ENCODE measurements around the gene HIPK2. TPM values are rescaled to one million over a fixed set of nuclear protein-coding genes. Genes with fewer than 3 reads are reported as not detected.

HIPK2 gene
- total and polyA plus RNA-seq, 8 donors = 3.4 to 103 (median 38.6) TPM

GRCh38 chr7:139721417-139721816 is 56.4 kb downstream of the HIPK2 start:
- Histone ChIP-seq H3K9me3 (no peaks in the 10 kb centered on the region), H3K27ac (peak overlapping the region; percentile 43 to 74 (median 54)), H3K27me3 (no peaks in the 10 kb centered on the region), H3K4me1 (peaks cover 26 to 80% (median 52%) of the 10 kb centered on the region in 4 donors), H3K4me3 (no peak overlapping the region), H3K36me3 (peaks cover 2 to 7% (median 6%) of the 10 kb centered on the region in 4 donors)
- intact Hi-C loops (cut with DNase I; ENCODE audit: low total_unique reads) = no loop called here
- TF ChIP-seq POLR2AphosphoS5 (IDR thresholded peaks at IDR 0.05) = no peak
- TF ChIP-seq, protein P1, sequence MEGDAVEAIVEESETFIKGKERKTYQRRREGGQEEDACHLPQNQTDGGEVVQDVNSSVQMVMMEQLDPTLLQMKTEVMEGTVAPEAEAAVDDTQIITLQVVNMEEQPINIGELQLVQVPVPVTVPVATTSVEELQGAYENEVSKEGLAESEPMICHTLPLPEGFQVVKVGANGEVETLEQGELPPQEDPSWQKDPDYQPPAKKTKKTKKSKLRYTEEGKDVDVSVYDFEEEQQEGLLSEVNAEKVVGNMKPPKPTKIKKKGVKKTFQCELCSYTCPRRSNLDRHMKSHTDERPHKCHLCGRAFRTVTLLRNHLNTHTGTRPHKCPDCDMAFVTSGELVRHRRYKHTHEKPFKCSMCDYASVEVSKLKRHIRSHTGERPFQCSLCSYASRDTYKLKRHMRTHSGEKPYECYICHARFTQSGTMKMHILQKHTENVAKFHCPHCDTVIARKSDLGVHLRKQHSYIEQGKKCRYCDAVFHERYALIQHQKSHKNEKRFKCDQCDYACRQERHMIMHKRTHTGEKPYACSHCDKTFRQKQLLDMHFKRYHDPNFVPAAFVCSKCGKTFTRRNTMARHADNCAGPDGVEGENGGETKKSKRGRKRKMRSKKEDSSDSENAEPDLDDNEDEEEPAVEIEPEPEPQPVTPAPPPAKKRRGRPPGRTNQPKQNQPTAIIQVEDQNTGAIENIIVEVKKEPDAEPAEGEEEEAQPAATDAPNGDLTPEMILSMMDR (IDR thresholded peaks at IDR 0.05) = no peak
- TF ChIP-seq POLR2A (IDR thresholded peaks at IDR 0.05) = no peak
- TF ChIP-seq EP300 (IDR thresholded peaks at IDR 0.05) = no peak
- WGBS, 5 donors = 44 to 62% (median 52%) methylated on average over 4 of the region's 4 CpGs
- no peak for DNase-seq

GRCh38 chr7:139720705-139721231 is 57.0 kb downstream of the HIPK2 start:
- intact Hi-C loops (cut with DNase I; ENCODE audit: low total_unique reads) = no loop called here
- no peaks in the 10 kb centered on the region for H3K27me3 ChIP-seq
- peak; percentile 25 to 28 for DNase-seq
- no peaks in the 10 kb centered on the region for H3K9me3 ChIP-seq
- TF ChIP-seq POLR2AphosphoS5 (IDR thresholded peaks at IDR 0.05) (no peak), POLR2A (IDR thresholded peaks at IDR 0.05) (no peak), EP300 (IDR thresholded peaks at IDR 0.05) (no peak)
- TF ChIP-seq, protein P1 (IDR thresholded peaks at IDR 0.05) = no peak
- H3K4me1 ChIP-seq = peaks cover 26 to 73% (median 46%) of the 10 kb centered on the region in 4 donors
- 67 to 78% (median 72%) methylated on average over 10 to 12 of the region's 12 CpGs for WGBS, 5 donors
- peaks cover 8 to 14% (median 12%) of the 10 kb centered on the region in 4 donors for H3K36me3 ChIP-seq
- peak overlapping the region; percentile 43 to 74 (median 54) for H3K27ac ChIP-seq
- no peak overlapping the region for H3K4me3 ChIP-seq

DNA sequence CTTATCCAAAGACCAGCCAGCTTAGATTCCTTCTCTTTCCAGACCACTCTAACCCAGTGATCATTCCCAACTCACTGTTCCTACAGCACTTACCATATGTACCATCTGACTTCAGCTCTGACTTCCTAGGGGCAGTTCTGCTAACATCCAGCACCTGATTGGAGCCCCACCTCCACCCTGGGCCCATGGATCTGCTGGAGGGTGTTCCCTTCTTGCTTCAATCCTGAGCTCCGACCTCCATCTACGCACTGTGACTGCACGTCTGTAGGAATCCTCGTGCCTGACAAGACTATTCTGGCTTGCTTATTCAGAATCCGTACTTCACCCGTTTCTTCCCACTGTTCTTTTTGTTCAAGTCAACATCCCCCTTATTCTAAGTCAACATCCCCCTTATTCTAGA is 57.6 kb downstream of the HIPK2 start:
- no peak for TF ChIP-seq EP300 (IDR thresholded peaks at IDR 0.05)
- TF ChIP-seq POLR2A (IDR thresholded peaks at IDR 0.05) = no peak
- TF ChIP-seq POLR2AphosphoS5 (IDR thresholded peaks at IDR 0.05) = no peak
- TF ChIP-seq, protein P1 (IDR thresholded peaks at IDR 0.05) = no peak
- intact Hi-C loops (cut with DNase I; ENCODE audit: low total_unique reads) = no loop called here
- Histone ChIP-seq H3K9me3 (no peaks in the 10 kb centered on the region), H3K27me3 (no peaks in the 10 kb centered on the region), H3K4me3 (no peak overlapping the region), H3K36me3 (peaks cover 14 to 19% (median 18%) of the 10 kb centered on the region in 4 donors), H3K4me1 (peaks cover 20 to 68% (median 41%) of the 10 kb centered on the region in 4 donors), H3K27ac (peak overlapping the region in 4 of 5 donors; percentile 6 to 74 (median 44))
- no peak for DNase-seq
- WGBS, 5 donors = 89 to 95% (median 93%) methylated on average over 6 of the region's 6 CpGs

GRCh38 chr7:139718859-139719258 is 58.9 kb downstream of the HIPK2 start:
- no peaks in the 10 kb centered on the region for H3K9me3 ChIP-seq
- no peak overlapping the region for H3K4me3 ChIP-seq
- peaks cover 16 to 67% (median 38%) of the 10 kb centered on the region in 4 donors for H3K4me1 ChIP-seq
- H3K27me3 ChIP-seq = no peaks in the 10 kb centered on the region
- intact Hi-C loops (cut with DNase I; ENCODE audit: low total_unique reads) = loop anchor here (10.0 kb wide), 1 partner anchor 56 kb away; the partner anchor contains the start of gene HIPK2
- no peak for TF ChIP-seq EP300 (IDR thresholded peaks at IDR 0.05)
- no peak for TF ChIP-seq POLR2AphosphoS5 (IDR thresholded peaks at IDR 0.05)
- no peak for TF ChIP-seq POLR2A (IDR thresholded peaks at IDR 0.05)
- TF ChIP-seq, protein P1 (IDR thresholded peaks at IDR 0.05) = no peak
- peak overlapping the region in 2 of 5 donors; percentile 38 to 74 for H3K27ac ChIP-seq
- WGBS, 5 donors = 79 to 88% (median 85%) methylated on average over 9 of the region's 9 CpGs
- DNase-seq = no peak
- H3K36me3 ChIP-seq = peaks cover 26 to 33% (median 32%) of the 10 kb centered on the region in 4 donors

Data from stomach (tissue), 9 donors.